Dendritic cell treated with granulocyte-macrophage colony-stimulating factor and Interleukin-4, amounts not matched to agents 40 ng/mL and 50 ng/mL, for 4 days (primary cell): Measurements from ENCODE around the gene FOXP1.

Experiments
- H3K27ac Mint-ChIP-seq: one replicate; pipeline ENCODE4 v1.8.0; 2022; ENCODE audit warnings: mild to moderate bottlenecking, mixed read lengths
- H3K27me3 Mint-ChIP-seq: one replicate; pipeline ENCODE4 v1.8.0; 2022; ENCODE audit warnings: mild to moderate bottlenecking, mixed read lengths
- H3K36me3 Mint-ChIP-seq: one replicate; pipeline ENCODE4 v1.8.0; 2022; ENCODE audit warnings: low read depth, mixed read lengths
- H3K4me1 Mint-ChIP-seq: one replicate; pipeline ENCODE4 v1.8.0; 2022; ENCODE audit warnings: low read depth, mixed read lengths
- H3K4me3 Mint-ChIP-seq: one replicate; pipeline ENCODE4 v1.8.0; 2022; ENCODE audit warnings: mild to moderate bottlenecking, moderate library complexity, mixed read lengths
- H3K9me3 Mint-ChIP-seq: one replicate; pipeline ENCODE4 v1.8.0; 2022; ENCODE audit warnings: mixed read lengths
- intact Hi-C: fragments of 100-400 bp; cut with micrococcal nuclease; formaldehyde crosslinking; loops from one replicate; pipeline ENCODE4 v1.15.0; 2022

Gene FOXP1

GRCh38 chr3:71244153-71244825, 339.2 kb downstream of the FOXP1 start:
- H3K4me1 Mint-ChIP-seq: peaks cover 13% of the 10 kb centered on the region
- no peak overlapping the region for H3K27ac Mint-ChIP-seq
- no peak overlapping the region for H3K4me3 Mint-ChIP-seq
- intact Hi-C loops: no loop called here
- H3K27me3 Mint-ChIP-seq: no peaks in the 10 kb centered on the region
- H3K36me3 Mint-ChIP-seq: no peaks in the 10 kb centered on the region
- no peaks in the 10 kb centered on the region for H3K9me3 Mint-ChIP-seq

GRCh38 chr3:71243229-71243628, 340.3 kb downstream of the FOXP1 start:
- H3K9me3 Mint-ChIP-seq: no peaks in the 10 kb centered on the region
- intact Hi-C loops: no loop called here
- no peaks in the 10 kb centered on the region for H3K36me3 Mint-ChIP-seq
- peaks cover 2% of the 10 kb centered on the region for H3K4me1 Mint-ChIP-seq
- H3K4me3 Mint-ChIP-seq: no peak overlapping the region
- H3K27ac Mint-ChIP-seq: no peak overlapping the region
- no peaks in the 10 kb centered on the region for H3K27me3 Mint-ChIP-seq

DNA sequence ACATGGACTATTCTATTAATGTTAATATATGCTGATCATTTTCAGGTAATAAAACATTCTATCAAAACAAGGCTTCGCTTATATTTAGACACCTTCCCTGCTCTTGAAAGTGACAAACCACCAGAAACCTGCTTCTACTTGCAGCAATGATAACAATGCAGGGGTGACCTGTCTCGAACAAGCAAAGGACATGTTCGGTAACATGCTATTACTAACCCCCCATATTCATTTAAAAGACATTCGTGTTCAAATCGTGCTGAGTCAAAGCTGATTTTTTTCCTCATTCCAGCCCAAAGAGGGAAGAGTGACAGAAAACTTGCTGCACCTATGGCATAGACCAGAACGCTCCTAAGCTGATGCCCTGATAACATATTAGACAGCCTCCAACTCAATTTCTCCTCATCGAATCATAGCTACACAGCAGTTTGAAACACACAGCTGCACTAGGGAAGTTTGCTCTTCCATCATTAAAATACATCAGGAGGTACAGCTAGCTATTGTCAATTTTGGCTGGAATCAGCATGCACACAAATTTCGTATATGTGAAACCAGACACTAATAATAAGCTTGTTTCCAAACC, 341.5 kb downstream of the FOXP1 start:
- Mint-ChIP-seq H3K9me3 (no peaks in the 10 kb centered on the region), H3K27ac (no peak overlapping the region), H3K36me3 (no peaks in the 10 kb centered on the region), H3K4me3 (no peak overlapping the region), H3K27me3 (no peaks in the 10 kb centered on the region), H3K4me1 (no peaks in the 10 kb centered on the region)
- intact Hi-C loops: no loop called here

DNA sequence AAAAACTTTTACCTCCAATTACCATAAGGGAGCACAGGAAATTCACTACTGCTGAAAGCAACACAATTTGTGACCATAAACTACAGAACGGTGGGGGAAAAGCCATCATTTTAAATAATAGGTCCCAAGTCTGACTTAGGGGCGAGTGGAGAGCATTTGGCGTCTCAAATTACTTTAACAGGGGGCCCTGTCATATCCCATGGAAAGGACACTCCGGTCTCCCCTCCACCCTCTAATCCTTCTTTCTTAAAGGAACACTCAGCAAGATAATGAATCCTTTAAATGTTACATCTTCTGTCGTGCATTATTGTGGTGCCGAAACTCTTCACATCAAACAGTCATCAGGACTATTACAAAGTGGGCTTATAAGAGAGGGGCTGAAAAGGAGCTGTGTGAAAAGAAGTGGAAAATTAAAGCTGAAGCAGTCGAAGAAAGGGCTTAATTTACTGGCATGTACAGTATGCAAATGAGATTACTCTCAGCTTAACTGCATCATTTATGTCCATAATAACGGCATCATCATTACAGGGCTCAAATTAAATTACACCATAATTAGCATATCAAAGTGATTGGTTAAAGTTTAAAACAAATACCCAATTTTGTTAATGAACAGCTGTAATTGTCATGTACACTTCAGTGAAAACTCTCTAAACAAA, 342.2 kb downstream of the FOXP1 start:
- Mint-ChIP-seq H3K9me3 (no peaks in the 10 kb centered on the region), H3K27me3 (no peaks in the 10 kb centered on the region), H3K4me1 (no peaks in the 10 kb centered on the region), H3K4me3 (no peak overlapping the region), H3K27ac (no peak overlapping the region), H3K36me3 (no peaks in the 10 kb centered on the region)
- intact Hi-C loops: no loop called here

DNA sequence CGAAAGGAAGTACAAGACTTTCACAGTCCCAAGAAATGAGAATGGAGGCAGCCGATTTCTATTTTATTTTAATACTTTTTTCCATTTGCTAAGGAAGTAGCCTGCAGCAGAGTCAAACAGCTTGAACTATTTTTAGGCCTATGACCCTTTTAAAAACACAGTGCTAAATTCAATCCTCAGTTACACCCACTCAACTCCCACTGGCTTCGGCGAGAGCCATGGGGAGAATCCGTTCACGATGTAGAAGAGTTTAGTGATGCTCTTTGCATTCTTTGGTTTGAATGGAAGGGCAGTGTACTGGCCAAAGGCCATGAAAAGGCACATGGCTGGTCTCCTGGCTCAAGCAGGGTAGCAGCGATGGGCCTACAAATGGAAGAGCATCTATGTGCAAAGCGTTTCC, 343.5 kb downstream of the FOXP1 start:
- Mint-ChIP-seq H3K36me3 (no peaks in the 10 kb centered on the region), H3K27me3 (no peaks in the 10 kb centered on the region), H3K4me1 (no peaks in the 10 kb centered on the region), H3K4me3 (no peak overlapping the region), H3K9me3 (no peaks in the 10 kb centered on the region), H3K27ac (no peak overlapping the region)
- intact Hi-C loops: no loop called here

DNA sequence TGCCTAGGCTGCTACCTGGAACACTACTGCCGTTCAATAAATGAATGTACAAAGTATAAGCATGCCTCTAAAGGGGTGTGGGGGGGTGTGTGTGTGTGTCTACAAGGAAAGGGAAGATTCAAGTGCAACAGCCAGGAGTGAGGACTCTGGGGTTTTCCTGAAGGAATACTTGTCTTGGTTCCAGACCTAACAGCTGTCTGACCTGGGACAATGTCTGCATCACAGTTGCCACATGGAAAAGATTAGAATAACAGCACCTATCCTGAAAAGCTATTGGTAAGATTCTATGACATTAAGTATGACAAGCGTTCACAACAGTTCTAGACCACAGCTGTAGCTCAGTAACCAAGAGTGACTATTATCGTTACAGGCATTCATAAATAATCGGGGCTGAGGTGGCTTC, 345.2 kb downstream of the FOXP1 start:
- Mint-ChIP-seq H3K4me3 (no peak overlapping the region), H3K27ac (no peak overlapping the region), H3K4me1 (no peaks in the 10 kb centered on the region), H3K9me3 (no peaks in the 10 kb centered on the region), H3K27me3 (no peaks in the 10 kb centered on the region), H3K36me3 (no peaks in the 10 kb centered on the region)
- intact Hi-C loops: no loop called here

DNA sequence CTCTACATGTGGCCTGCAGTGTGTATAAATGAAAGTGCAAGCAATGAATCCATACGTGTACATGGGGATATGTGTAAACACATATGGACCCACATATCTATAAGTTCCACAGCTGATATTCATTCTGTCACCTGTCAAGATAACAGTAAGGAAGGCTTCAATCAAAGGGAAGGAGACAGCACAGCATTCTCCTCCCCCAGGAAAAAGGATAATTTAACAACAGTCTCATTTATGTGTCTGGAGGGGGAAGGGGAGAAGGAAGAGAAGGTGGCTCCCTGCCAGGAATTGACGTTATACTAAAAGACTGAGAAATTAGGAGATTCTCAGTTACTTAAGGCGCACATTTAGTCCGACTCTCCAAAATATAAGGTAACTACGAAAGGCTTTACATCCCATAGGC, 345.9 kb downstream of the FOXP1 start:
- intact Hi-C loops: no loop called here
- H3K27ac Mint-ChIP-seq: no peak overlapping the region
- H3K27me3 Mint-ChIP-seq: no peaks in the 10 kb centered on the region
- no peaks in the 10 kb centered on the region for H3K4me1 Mint-ChIP-seq
- H3K4me3 Mint-ChIP-seq: no peak overlapping the region
- no peaks in the 10 kb centered on the region for H3K9me3 Mint-ChIP-seq
- no peaks in the 10 kb centered on the region for H3K36me3 Mint-ChIP-seq

- Mint-ChIP-seq H3K27ac (no peak overlapping the region), H3K4me1 (no peaks in the 10 kb centered on the region), H3K27me3 (no peaks in the 10 kb centered on the region), H3K9me3 (no peaks in the 10 kb centered on the region), H3K36me3 (no peaks in the 10 kb centered on the region), H3K4me3 (no peak overlapping the region)
- intact Hi-C loops: no loop called here
Measured at GRCh38 chr3:71235846-71236245, 347.7 kb downstream of the FOXP1 start.

DNA sequence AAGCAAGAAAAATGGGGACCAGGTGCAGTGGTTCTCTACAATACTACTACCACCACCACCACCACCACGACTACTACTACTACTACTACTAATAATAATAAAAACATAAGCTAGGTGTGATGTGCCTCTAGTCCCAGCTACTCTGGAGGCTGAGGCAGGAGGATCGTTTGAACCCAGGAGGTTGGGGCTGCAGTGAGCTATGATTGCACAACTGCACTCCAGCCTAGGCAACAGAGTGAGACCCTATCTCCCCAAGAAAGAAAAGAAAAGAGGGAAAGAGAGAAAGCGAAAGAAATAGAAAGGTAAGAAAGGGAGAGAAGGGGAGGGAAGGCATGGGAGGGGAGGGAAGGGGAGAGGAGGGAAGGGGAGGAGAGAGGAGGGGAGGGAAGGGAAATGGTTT, 350.6 kb downstream of the FOXP1 start:
- H3K4me3 Mint-ChIP-seq: no peak overlapping the region
- H3K36me3 Mint-ChIP-seq: no peaks in the 10 kb centered on the region
- no peaks in the 10 kb centered on the region for H3K9me3 Mint-ChIP-seq
- H3K27me3 Mint-ChIP-seq: no peaks in the 10 kb centered on the region
- peaks cover 5% of the 10 kb centered on the region for H3K4me1 Mint-ChIP-seq
- intact Hi-C loops: no loop called here
- no peak overlapping the region for H3K27ac Mint-ChIP-seq

DNA sequence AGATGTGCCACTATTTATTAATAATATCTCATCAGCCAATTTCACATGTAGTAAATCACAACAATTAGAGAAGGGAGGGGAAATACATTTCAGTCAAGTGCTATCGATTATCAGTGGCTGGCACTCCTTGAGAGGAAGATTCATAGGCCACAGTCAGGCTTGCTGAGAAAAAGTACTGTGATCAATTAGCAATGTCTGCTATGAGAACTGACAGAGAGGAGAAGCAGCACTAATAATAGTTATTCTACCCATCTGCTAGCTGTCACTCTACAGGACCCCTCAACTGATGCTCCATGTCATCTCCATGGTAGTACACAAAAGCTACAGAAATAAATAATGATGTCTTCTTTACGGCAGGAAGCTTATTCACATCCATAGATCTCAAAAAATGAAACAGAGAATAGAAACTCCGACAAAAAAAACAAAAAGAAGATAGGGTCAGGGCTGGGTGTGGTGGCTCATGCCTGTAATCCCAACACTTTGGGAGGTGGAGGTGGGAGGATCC, 351.3 kb downstream of the FOXP1 start:
- intact Hi-C loops: no loop called here
- no peaks in the 10 kb centered on the region for H3K36me3 Mint-ChIP-seq
- peaks cover 7% of the 10 kb centered on the region for H3K4me1 Mint-ChIP-seq
- H3K4me3 Mint-ChIP-seq: no peak overlapping the region
- no peak overlapping the region for H3K27ac Mint-ChIP-seq
- no peaks in the 10 kb centered on the region for H3K27me3 Mint-ChIP-seq
- H3K9me3 Mint-ChIP-seq: no peaks in the 10 kb centered on the region

DNA sequence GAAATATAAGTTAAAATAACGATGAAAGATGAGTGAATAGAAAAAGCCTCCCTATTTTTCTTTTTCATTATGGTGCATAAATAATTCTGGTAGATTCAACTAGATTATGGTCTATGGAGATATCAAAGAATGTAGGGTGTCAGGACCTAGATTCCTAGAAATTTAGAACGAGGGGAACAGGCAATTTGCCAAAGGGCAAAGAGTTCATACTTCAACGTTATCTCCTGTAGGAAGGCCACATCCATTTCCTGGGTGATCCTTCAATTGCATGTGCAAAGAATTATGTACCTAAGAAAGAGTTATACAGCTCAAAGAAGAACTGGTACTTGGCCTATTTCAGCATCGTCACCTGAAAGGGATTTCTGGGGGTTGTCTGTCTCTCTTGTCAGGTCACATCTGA, 351.8 kb downstream of the FOXP1 start:
- no peak overlapping the region for H3K4me3 Mint-ChIP-seq
- H3K36me3 Mint-ChIP-seq: no peaks in the 10 kb centered on the region
- H3K27ac Mint-ChIP-seq: no peak overlapping the region
- no peaks in the 10 kb centered on the region for H3K27me3 Mint-ChIP-seq
- no peaks in the 10 kb centered on the region for H3K9me3 Mint-ChIP-seq
- intact Hi-C loops: no loop called here
- peaks cover 13% of the 10 kb centered on the region for H3K4me1 Mint-ChIP-seq

GRCh38 chr3:71229905-71230657, 353.4 kb downstream of the FOXP1 start:
- Mint-ChIP-seq H3K4me1 (peaks cover 18% of the 10 kb centered on the region), H3K36me3 (no peaks in the 10 kb centered on the region), H3K27ac (no peak overlapping the region), H3K4me3 (no peak overlapping the region), H3K9me3 (no peaks in the 10 kb centered on the region), H3K27me3 (no peaks in the 10 kb centered on the region)
- intact Hi-C loops: no loop called here

DNA sequence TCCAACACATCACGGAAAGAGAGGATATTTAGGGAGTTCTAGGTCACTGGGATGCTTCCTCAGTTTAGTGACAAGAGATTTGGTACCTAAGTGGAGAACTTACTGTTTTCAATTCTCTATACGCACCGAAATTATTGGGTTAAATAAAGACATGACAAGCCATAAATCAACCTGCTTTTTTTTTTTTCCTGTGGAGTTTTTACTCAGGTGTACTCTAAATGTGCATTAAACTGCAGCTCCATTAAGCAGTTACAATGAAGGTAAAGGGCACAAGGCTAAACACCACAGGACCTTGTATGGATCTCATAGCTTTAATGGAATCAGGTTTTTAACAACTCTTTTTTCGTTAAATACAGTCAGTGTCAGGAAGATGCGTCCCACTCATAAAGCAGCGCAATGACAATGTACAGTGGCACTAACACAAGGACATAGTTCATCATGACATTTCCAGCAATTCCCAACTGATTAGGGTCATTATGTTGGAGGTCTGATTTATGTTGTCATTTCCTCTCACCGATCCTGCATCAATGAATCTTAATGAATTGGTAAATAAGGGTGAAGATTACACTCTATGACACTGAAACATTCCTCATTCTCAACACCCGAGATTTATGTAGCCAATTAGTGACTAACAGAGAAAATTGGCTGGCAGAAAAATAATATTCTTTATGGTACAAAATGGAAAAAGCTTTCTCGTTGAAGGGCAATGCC, 355.2 kb downstream of the FOXP1 start:
- Mint-ChIP-seq H3K36me3 (no peaks in the 10 kb centered on the region), H3K4me3 (no peak overlapping the region), H3K4me1 (peaks cover 18% of the 10 kb centered on the region), H3K9me3 (no peaks in the 10 kb centered on the region), H3K27me3 (no peaks in the 10 kb centered on the region), H3K27ac (no peak overlapping the region)
- intact Hi-C loops: no loop called here

DNA sequence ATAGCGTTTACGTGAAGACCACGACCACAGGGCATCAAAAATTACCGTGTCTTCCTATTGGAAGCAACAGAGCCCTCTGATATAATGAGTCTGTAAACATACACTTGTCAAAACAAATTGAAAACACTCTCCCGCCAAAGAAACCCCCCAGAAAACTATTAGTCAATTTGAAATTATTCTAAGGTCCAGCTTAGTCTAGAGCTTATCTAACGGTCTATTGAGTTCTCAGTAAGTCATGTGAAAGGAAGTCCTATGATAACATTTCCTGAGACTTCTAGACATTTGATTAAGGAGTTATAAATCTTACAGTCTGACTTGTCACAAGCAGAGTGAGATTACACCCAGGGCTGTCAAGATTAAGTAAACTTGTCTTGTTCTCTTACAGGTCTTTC, 356.3 kb downstream of the FOXP1 start:
- H3K27me3 Mint-ChIP-seq: no peaks in the 10 kb centered on the region
- peak overlapping the region; percentile 52 for H3K27ac Mint-ChIP-seq
- H3K36me3 Mint-ChIP-seq: no peaks in the 10 kb centered on the region
- H3K4me1 Mint-ChIP-seq: peaks cover 18% of the 10 kb centered on the region
- H3K4me3 Mint-ChIP-seq: peak overlapping the region; percentile 31
- H3K9me3 Mint-ChIP-seq: no peaks in the 10 kb centered on the region
- intact Hi-C loops: no loop called here
